AML-193 (cell line): Measurements from ENCODE around the gene GSTM3.
"Not testable (repeated sequence)": the region's sequence is repeated elsewhere in the genome, so short reads cannot be mapped to it uniquely, and the experiment has no call there.

Source experiments
- DNase-seq, 2 experiments: peaks; one replicate each; lab custom pipeline; 2025; lab: John Stamatoyannopoulos, UW

Gene GSTM3

DNA sequence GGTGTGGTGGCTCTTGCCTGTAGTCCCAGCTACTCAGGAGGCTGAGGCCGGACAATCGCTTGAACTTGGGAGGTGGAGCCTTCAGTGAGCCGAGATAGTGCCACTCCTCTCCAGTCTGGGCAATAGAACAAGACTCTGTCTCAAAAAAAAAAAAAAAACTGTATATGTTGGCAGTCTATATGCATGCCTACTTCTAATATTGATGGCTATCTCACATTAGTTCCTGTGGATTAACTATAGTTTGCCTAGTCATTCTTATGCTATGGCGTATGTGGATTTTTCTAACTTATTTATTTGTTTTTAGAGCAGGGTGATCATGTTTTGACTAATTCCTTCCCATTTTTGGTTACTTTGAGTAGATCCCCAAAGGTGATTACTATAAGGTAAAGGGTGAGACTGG is 43.8 kb downstream of the GSTM3 start:
- DNase-seq: no peak

DNA sequence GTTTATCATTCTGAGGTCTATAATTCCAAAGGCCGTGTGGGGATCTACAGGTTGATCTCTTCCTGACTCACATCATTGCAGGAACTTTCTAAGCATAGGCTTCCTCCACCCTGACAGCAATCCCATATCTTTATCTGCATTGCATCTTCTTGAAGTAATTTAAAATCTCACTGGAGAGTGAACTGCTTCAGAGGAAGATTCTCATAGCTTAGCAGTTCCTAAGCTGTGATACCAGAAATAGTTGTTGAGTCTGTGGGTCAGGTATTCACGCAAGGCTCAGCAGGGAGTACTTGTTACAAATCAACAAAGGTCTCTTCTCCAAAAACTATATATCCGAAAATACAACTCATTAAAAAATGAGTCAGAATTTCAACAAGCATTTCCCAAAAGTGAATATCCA is 45.7 kb downstream of the GSTM3 start:
- DNase-seq: not testable (repeated sequence)

DNA sequence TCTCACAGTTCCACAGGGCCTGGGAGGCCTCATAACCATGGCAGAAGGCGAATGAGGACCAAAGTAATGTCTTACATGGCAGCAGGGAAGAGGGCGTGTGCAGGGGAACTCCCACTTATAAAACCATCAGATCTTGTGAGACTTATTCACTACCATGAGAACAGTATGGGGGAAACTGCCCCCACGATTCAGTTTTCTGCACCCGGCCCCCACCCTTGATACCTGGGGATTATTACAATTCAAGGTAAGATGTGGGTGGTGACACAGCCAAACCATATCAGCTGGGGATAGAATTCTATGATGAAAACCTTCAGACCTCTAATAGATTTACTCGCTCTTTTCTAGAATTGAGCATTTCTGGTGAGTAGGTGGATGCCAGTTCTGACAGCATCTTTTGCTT is 46.4 kb downstream of the GSTM3 start:
- DNase-seq: not testable (repeated sequence)

- DNase-seq: no peak
Measured at GRCh38 chr1:109691759-109692158, 49.1 kb downstream of the GSTM3 start.

DNA sequence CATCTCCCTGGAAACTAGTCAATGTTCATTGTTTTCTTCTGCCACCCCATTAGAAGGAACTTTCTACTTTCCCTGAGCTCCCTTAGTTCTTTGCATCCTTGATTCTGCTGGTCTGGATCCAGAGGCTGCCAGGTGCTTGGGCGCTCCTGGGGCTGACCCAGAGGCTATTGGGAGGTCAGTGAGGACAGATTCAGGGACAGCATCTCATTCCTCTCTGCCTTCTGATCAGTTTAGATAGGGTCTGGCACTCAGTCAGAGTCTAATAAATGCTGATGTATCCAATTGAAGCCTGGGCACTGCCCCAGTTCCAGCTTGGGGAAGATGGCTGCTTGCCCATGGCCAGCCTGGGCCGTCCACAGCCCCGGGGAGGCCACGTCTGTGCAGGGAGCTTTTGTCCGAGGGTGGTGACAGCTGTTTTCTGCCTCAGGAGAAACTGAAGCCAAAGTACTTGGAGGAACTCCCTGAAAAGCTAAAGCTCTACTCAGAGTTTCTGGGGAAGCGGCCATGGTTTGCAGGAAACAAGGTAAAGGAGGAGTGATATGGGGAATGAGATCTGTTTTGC is 50.9 kb downstream of the GSTM3 start:
- DNase-seq: no peak

GRCh38 chr1:109687641-109688499 is 53.0 kb downstream of the GSTM3 start, which contains the start of gene GSTM1:
TSS of gene GSTM1 (plus strand) at chr1:109687817. CDS start at chr1:109687874, 57 bp downstream.
- no peak for DNase-seq

DNA sequence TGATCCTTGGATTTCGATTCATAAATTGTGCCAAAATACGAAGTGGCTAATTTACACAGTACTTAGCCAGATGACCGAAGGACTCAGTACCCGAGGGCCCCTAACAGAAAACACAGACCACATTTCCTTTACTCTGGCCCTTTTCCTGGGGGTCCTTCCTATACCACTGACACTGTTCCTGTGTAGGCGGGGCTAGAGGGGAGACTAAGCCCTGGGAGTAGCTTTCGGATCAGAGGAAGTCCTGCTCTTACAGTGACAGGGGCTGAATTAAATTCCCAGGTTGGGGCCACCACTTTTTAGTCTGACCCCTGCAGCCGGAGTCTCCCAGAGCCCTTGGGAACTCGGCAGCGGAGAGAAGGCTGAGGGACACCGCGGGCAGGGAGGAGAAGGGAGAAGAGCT is 53.7 kb downstream of the GSTM3 start:
- DNase-seq: not testable (repeated sequence)

DNA sequence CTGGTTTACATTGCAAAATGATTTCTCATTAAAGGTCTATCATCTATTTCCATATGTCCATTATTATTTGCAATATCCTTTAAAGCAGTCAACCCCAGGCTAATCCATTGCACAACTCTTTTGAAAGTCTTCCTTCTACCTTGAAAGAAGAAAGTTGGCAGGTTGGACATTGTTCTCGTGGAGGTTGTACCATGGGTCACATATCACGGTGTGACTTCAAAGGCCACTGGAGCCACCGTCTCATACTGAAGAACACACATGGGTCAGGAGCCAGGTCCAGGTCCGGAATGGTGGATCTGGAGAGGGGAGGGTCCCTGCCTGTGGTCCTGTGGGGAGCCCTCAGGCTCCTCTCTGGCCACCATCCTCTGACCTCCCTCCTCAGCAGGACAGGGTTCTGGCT is 54.9 kb downstream of the GSTM3 start:
- DNase-seq: not testable (repeated sequence)

DNA sequence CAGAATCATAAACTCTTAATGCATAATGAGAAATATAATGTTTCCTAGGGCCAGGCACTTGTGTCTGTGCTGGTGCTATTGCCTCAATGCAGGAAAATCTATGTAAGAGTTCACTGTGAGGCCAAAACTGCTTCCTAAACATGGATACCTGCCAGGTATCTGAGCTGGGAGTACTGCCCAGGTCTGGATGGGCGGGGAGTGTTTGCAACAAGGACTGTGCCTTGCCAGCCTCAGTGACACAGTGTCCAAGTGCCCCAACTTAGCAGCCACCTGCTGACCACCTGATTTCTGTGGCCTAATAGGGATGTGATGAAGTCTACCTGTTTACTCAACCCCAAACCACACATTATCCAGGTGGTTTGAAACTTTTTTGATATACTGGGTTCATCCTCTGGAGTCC is 55.4 kb downstream of the GSTM3 start:
- not testable (repeated sequence) for DNase-seq

- DNase-seq: not testable (repeated sequence)
Measured at GRCh38 chr1:109684777-109685176, 56.1 kb downstream of the GSTM3 start.
